A549 (cell line): ENCODE results near the gene MYH13. TPM values are rescaled to one million over a fixed set of nuclear protein-coding genes. Genes with fewer than 3 reads are reported as not detected.

Experiments used
- ATAC-seq, 2 experiments: fragments of 200-7000 bp in 1 of 2; fragments of >200 bp in 1 of 2; cut with Nextera tagmentation in 1 of 2; cut with Tn5 transposase in 1 of 2; 3 replicates each; pipeline versions ENCODE4 v1.8.0 to v1.9.1; 2018 to 2020; ENCODE audit warnings: mild to moderate bottlenecking in 1 of 2, moderate library complexity in 1 of 2
- CTCF ChIA-PET: fragments of 300-600 bp; sonication (Branson Sonifier 250); formaldehyde crosslinking; extraction: SDS; loops from one replicate; lab custom pipeline; 2021; ENCODE audit warnings: antibody characterized with exemption, inconsistent platforms; lab: Yijun Ruan, JAX
- POLR2A ChIA-PET: fragments of 350-600 bp; formaldehyde crosslinking; extraction: SDS; loops from one replicate; lab custom pipeline; 2021; ENCODE audit warnings: antibody characterized with exemption, inconsistent platforms; lab: Yijun Ruan, JAX
- DNase-seq, 2 experiments: peaks; one replicate each; pipeline versions ENCODE4 v3.0.0 to v3.0.0-alpha.2; 2011 to 2016; ENCODE audit warnings: low read depth in 1 of 2, low spot score in 1 of 2
- FAIRE-seq: peaks from 2 replicates; lab custom pipeline; 2011; peaks lifted over from hg19 to GRCh38; lab: Jason Lieb, UNC
- H3K27ac ChIP-seq, 2 experiments: fragments of >200 bp; sonication (Bioruptor Twin); formaldehyde crosslinking; 3 replicates each; pipeline ENCODE4 v1.5.1; 2016 to 2017
- H3K4me1 ChIP-seq: fragments of >200 bp; sonication (Bioruptor Twin); formaldehyde crosslinking; 3 replicates; pipeline ENCODE4 v1.6.1; 2016
- H3K4me2 ChIP-seq: fragments of >200 bp; sonication (Bioruptor Twin); formaldehyde crosslinking; 3 replicates; pipeline ENCODE4 v1.6.1; 2016
- H3K4me3 ChIP-seq: fragments of >200 bp; sonication (Bioruptor Twin); formaldehyde crosslinking; 3 replicates; pipeline ENCODE4 v1.5.1; 2016
- H3K9me3 ChIP-seq: fragments of >200 bp; sonication (Bioruptor Twin); formaldehyde crosslinking; 3 replicates; pipeline ENCODE4 v1.6.1; 2016
- BHLHE40 ChIP-seq: IDR thresholded peaks from 2 replicates; pipeline ENCODE4 v1.6.1; 2012; ENCODE audit warnings: low read depth, low read length, inconsistent platforms
- CEBPB ChIP-seq, 2 experiments: fragments of >200 bp in 1 of 2; sonication (Bioruptor Twin) in 1 of 2; formaldehyde crosslinking in 1 of 2; IDR thresholded peaks; 2 replicates each; pipeline ENCODE4 v1.6.1; 2012 to 2016
- EHF ChIP-seq: fragments of 250-450 bp; sonication (Bioruptor Pico); IDR thresholded peaks from 2 replicates; pipeline ENCODE4 v1.5.0; 2020; ENCODE audit warnings: mild to moderate bottlenecking
- ESRRA ChIP-seq: fragments of 150-350 bp; IDR thresholded peaks from 2 replicates; pipeline ENCODE4 v1.6.1; 2014; ENCODE audit warnings: mild to moderate bottlenecking, low read length, borderline replicate concordance
- FOSB ChIP-seq: fragments of 250-450 bp; sonication (Bioruptor Pico); IDR thresholded peaks from 2 replicates; pipeline ENCODE4 v1.5.0; 2020; ENCODE audit warnings: mild to moderate bottlenecking, moderate library complexity
- FOSL2 ChIP-seq, 2 experiments: fragments of 450-650 bp in 1 of 2; fragments of >200 bp in 1 of 2; sonication (Bioruptor Twin) in 1 of 2; formaldehyde crosslinking; IDR thresholded peaks; 2 replicates each; pipeline versions ENCODE4 v1.5.0 to v1.6.1; 2016 to 2020; ENCODE audit warnings: mild to moderate bottlenecking in 1 of 2, moderate library complexity in 1 of 2
- GATA3 ChIP-seq: IDR thresholded peaks from 2 replicates; pipeline ENCODE4 v1.6.1; 2012; ENCODE audit warnings: borderline replicate concordance
- HOXA7 ChIP-seq: fragments of 250-450 bp; sonication (Bioruptor Pico); IDR thresholded peaks from 2 replicates; pipeline ENCODE4 v1.5.0; 2020; ENCODE audit warnings: mild to moderate bottlenecking, moderate library complexity
- HOXB13 ChIP-seq: fragments of 250-450 bp; sonication (Bioruptor Pico); IDR thresholded peaks from 2 replicates; pipeline ENCODE4 v1.5.0; 2020; ENCODE audit warnings: low read depth, mild to moderate bottlenecking, moderate library complexity
- KDM1A ChIP-seq: fragments of 200-600 bp; sonication (generic); IDR thresholded peaks from 2 replicates; pipeline ENCODE4 v1.6.1; 2016; ENCODE audit warnings: low read depth, mild to moderate bottlenecking
- MAZ ChIP-seq: fragments of 150-350 bp; IDR thresholded peaks from 2 replicates; pipeline ENCODE4 v1.6.1; 2014; ENCODE audit warnings: antibody characterized with exemption, low read depth, low read length, borderline replicate concordance
- NPAS2 ChIP-seq: fragments of 250-450 bp; sonication (Bioruptor Pico); IDR thresholded peaks from 2 replicates; pipeline ENCODE4 v1.8.0; 2022; ENCODE audit warnings: mild to moderate bottlenecking, moderate library complexity, borderline replicate concordance
- POLR2AphosphoS2 ChIP-seq: conservative IDR thresholded peaks from 2 replicates; pipeline ENCODE4 v1.6.1; 2012; ENCODE audit warnings: low read length, improper control_type of control experiment, inconsistent platforms
- RAD21 ChIP-seq, 2 experiments: fragments of >200 bp in 1 of 2; sonication (Bioruptor Twin) in 1 of 2; formaldehyde crosslinking in 1 of 2; IDR thresholded peaks in 1 of 2; conservative IDR thresholded peaks in 1 of 2; 2 replicates in 1 of 2; 3 replicates in 1 of 2; pipeline ENCODE4 v1.6.1; 2012 to 2018; ENCODE audit warnings: inconsistent platforms in 1 of 2
- RARB ChIP-seq: fragments of 250-450 bp; sonication (Bioruptor Pico); IDR thresholded peaks from 2 replicates; pipeline ENCODE4 v1.8.0; 2021; ENCODE audit warnings: mild to moderate bottlenecking, moderate library complexity
- RCOR1 ChIP-seq: fragments of 150-350 bp; IDR thresholded peaks from 2 replicates; pipeline ENCODE4 v1.6.1; 2014; ENCODE audit warnings: antibody characterized with exemption, low read length, low read depth
- RFX5 ChIP-seq: fragments of 450-650 bp; IDR thresholded peaks from 2 replicates; pipeline ENCODE4 v1.7.1; 2014; ENCODE audit warnings: antibody characterized with exemption, mild to moderate bottlenecking, moderate library complexity
- RNF2 ChIP-seq: fragments of 200-600 bp; sonication (generic); IDR thresholded peaks from 2 replicates; pipeline ENCODE4 v1.6.1; 2016; ENCODE audit warnings: low read depth, mild to moderate bottlenecking, antibody characterized with exemption, moderate library complexity, borderline replicate concordance
- SMC3 ChIP-seq: fragments of >200 bp; sonication (Bioruptor Twin); formaldehyde crosslinking; IDR thresholded peaks from 3 replicates; pipeline ENCODE4 v1.6.1; 2018; ENCODE audit warnings: inconsistent platforms
- SREBF2 ChIP-seq: fragments of 450-650 bp; IDR thresholded peaks from 2 replicates; pipeline ENCODE4 v1.6.1; 2014; ENCODE audit warnings: mild to moderate bottlenecking, moderate library complexity
- TFCP2L1 ChIP-seq: fragments of 250-450 bp; sonication (Bioruptor Pico); IDR thresholded peaks from 2 replicates; pipeline ENCODE4 v1.5.0; 2021; ENCODE audit warnings: mild to moderate bottlenecking
- ZC3H11A ChIP-seq: fragments of 450-650 bp; IDR thresholded peaks from 2 replicates; pipeline ENCODE4 v1.6.1; 2014; ENCODE audit warnings: antibody characterized with exemption, mild to moderate bottlenecking
- ZFP36 ChIP-seq: fragments of 450-650 bp; IDR thresholded peaks from 2 replicates; pipeline ENCODE4 v1.6.1; 2014; ENCODE audit warnings: borderline replicate concordance; ENCODE audit not compliant: partially characterized antibody
- WGBS: methylation state at CpG from one replicate; pipeline ENCODE4 v1.1.6; 2017; ENCODE audit errors: missing lambda C conversion rate; 5-methylcytosine and 5-hydroxymethylcytosine counted together
- polyA plus RNA-seq, 4 experiments: library from polyadenylated mRNA; depleted of rRNA in 3 of 4; stranded (reverse); fragments of >200 nt; fragmentation: RNase III in 1 of 4; extraction: RNeasy Plus Mini Kit Qiagen cat#74134 plus additional on column Dnase treatment in 1 of 4; gene quantifications; 2 replicates in 3 of 4; 3 replicates in 1 of 4; pipeline ENCODE4 v1.2.3, GENCODE V29; 2011 to 2017
- TF ChIP-seq, protein P1 (sequence below): fragments of >200 bp; sonication (Bioruptor Twin); formaldehyde crosslinking; IDR thresholded peaks from 2 replicates; pipeline ENCODE4 v1.6.1; 2016
- TF ChIP-seq, protein P2 (sequence below): fragments of 150-350 bp; IDR thresholded peaks from 2 replicates; pipeline ENCODE4 v1.6.1; 2014; ENCODE audit warnings: low read depth, mild to moderate bottlenecking, low read length
- TF ChIP-seq, protein P3 (sequence below): fragments of >200 bp; sonication (Bioruptor Twin); formaldehyde crosslinking; IDR thresholded peaks from 3 replicates; pipeline ENCODE4 v1.5.1; 2016
- TF ChIP-seq, protein P4 (sequence below): IDR thresholded peaks from 2 replicates; pipeline ENCODE4 v1.6.1; 2012

MYH13 gene
- polyA plus RNA-seq, 2 of the 4 experiments (the other 2 are of a cell fraction), result not detected

DNA sequence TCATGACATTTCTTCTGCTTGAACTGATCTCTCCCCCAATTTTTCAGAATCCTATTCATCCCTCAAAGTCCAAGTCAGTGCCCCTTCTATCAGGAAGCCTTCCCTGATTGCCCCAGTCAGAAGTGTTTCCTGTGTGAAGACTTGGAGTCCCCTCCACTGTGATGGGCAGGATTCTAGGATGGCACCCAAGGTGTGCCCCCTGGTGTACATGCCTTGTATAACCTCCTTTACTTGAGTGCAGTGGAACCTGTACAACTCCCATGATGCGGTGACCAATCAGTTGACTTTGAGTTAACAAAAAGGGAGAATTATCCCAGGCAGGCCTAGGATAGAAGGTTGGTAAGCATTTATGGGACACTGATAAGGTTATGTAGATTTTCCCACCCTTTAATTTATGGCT, 23.4 kb downstream of the MYH13 start:
- Histone ChIP-seq H3K4me1 (no peaks in the 10 kb centered on the region), H3K4me2 (no peak overlapping the region)
- POLR2A ChIA-PET, result no interaction called here
- DNase-seq, result peak in 1 of 2 experiments; percentile 27
- TF ChIP-seq, protein P1, sequence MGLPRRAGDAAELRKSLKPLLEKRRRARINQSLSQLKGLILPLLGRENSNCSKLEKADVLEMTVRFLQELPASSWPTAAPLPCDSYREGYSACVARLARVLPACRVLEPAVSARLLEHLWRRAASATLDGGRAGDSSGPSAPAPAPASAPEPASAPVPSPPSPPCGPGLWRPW, result no peak
- TF ChIP-seq ESRRA (no peak), CEBPB (IDR thresholded peaks at IDR 0.05) (no peak), RCOR1 (no peak), SMC3 (no peak), EHF (CRISPR knock-in tag) (no peak), TFCP2L1 (CRISPR knock-in tag) (no peak), SREBF2 (no peak), RAD21 (conservative IDR thresholded peaks at IDR 0.05 in 1 of 2, IDR thresholded peaks at IDR 0.05 in 1 of 2) (no peak), BHLHE40 (no peak), HOXB13 (CRISPR knock-in tag) (no peak), ZFP36 (no peak), RARB (no peak)
- TF ChIP-seq, protein P2, sequence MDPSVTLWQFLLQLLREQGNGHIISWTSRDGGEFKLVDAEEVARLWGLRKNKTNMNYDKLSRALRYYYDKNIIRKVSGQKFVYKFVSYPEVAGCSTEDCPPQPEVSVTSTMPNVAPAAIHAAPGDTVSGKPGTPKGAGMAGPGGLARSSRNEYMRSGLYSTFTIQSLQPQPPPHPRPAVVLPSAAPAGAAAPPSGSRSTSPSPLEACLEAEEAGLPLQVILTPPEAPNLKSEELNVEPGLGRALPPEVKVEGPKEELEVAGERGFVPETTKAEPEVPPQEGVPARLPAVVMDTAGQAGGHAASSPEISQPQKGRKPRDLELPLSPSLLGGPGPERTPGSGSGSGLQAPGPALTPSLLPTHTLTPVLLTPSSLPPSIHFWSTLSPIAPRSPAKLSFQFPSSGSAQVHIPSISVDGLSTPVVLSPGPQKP, result no peak
- TF ChIP-seq, protein P3, sequence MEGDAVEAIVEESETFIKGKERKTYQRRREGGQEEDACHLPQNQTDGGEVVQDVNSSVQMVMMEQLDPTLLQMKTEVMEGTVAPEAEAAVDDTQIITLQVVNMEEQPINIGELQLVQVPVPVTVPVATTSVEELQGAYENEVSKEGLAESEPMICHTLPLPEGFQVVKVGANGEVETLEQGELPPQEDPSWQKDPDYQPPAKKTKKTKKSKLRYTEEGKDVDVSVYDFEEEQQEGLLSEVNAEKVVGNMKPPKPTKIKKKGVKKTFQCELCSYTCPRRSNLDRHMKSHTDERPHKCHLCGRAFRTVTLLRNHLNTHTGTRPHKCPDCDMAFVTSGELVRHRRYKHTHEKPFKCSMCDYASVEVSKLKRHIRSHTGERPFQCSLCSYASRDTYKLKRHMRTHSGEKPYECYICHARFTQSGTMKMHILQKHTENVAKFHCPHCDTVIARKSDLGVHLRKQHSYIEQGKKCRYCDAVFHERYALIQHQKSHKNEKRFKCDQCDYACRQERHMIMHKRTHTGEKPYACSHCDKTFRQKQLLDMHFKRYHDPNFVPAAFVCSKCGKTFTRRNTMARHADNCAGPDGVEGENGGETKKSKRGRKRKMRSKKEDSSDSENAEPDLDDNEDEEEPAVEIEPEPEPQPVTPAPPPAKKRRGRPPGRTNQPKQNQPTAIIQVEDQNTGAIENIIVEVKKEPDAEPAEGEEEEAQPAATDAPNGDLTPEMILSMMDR, result no peak
- TF ChIP-seq, all 56 proteins: peak for 0
- Histone ChIP-seq H3K4me3 (no peak overlapping the region), H3K9me3 (no peaks in the 10 kb centered on the region), H3K27ac (no peak overlapping the region)
- ATAC-seq (peak; percentile 56 to 63; a peak in 4 of 6 replicates), FAIRE-seq (no peak)
- CTCF ChIA-PET, result interaction anchor here (1.1 to 1.7 kb wide), 3 partner anchors 21 to 269 kb away, joined by 3 to 7 read pairs (median 6); no protein-coding TSS in a partner anchor
- 50% methylated on average over 1 of the region's 1 CpG for WGBS

DNA sequence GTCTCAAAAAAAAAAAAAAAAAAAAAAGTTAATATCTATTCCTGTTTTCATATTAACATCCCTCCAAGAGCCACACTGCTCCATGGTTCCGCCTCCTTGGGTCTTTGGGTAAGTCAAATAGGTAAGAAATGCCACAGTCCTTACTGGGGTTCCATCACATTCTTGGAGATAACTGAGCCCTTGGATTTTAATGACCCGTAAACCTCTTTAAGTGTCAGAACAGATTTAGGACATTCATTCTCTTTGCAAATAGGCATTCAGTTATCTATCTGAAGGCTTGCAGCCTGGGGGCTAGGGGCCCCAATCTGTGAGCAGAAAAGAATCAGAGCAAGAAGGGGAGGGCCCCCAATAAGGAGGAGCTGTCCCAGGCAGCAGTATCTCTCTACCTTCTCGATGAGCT, 28.0 kb downstream of the MYH13 start:
- H3K4me2 ChIP-seq, result no peak overlapping the region
- no peak overlapping the region for H3K4me3 ChIP-seq
- TF ChIP-seq POLR2AphosphoS2 (no peak), HOXA7 (CRISPR knock-in tag) (no peak), RNF2 (no peak), RCOR1 (no peak), ESRRA (no peak), MAZ (no peak), CEBPB (IDR thresholded peaks at IDR 0.05) (no peak), EHF (CRISPR knock-in tag) (no peak), ZC3H11A (no peak)
- ChIA-PET POLR2A (no interaction called here), CTCF (interaction anchor here (1.0 to 1.3 kb wide), 2 partner anchors 11 to 17 kb away, joined by 6 read pairs; no protein-coding TSS in a partner anchor)
- FAIRE-seq (no peak), DNase-seq (no peak), ATAC-seq (no peak)
- no peaks in the 10 kb centered on the region for H3K9me3 ChIP-seq
- no peak overlapping the region for H3K27ac ChIP-seq
- no peaks in the 10 kb centered on the region for H3K4me1 ChIP-seq
- WGBS, result 34% methylated on average over 3 of the region's 3 CpGs

DNA sequence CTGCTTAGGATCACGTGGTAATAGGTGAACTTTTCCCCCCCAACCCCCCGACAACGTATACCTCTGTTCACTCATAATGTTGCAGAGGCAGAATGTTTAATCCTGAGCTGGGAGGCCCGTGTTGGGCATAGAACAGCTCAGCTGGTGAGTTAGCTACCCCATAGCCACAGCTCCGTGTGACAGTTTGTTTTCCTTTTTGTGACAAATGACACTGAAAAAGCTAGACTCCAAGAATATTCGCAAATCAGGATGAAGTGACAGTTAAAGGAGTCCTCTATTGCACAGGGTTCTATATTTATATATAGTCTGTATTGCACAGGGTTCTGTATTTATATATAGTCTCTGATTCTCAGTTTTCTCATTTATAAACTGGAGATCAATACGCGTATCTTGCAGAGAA, 33.8 kb downstream of the MYH13 start:
- FAIRE-seq, result no peak
- 40% methylated on average over 8 of the region's 8 CpGs for WGBS
- no peaks in the 10 kb centered on the region for H3K9me3 ChIP-seq
- no peak overlapping the region for H3K4me2 ChIP-seq
- CTCF ChIA-PET, result interaction anchor here (0.6 to 29.1 kb wide), 3 partner anchors 11 to 297 kb away, joined by 4 to 614 read pairs (median 38); no protein-coding TSS in a partner anchor
- no peak overlapping the region for H3K4me3 ChIP-seq
- no peak for DNase-seq
- no peaks in the 10 kb centered on the region for H3K4me1 ChIP-seq
- no peak overlapping the region for H3K27ac ChIP-seq
- POLR2A ChIA-PET, result no interaction called here
- ATAC-seq, result no peak
- TF ChIP-seq GATA3 (no peak), RFX5 (no peak), ZC3H11A (no peak), KDM1A (no peak), FOSL2 (IDR thresholded peaks at IDR 0.05) (no peak), FOSL2 (CRISPR knock-in tag; IDR thresholded peaks at IDR 0.05) (no peak), NPAS2 (no peak), FOSB (CRISPR knock-in tag) (no peak), RARB (no peak)
- TF ChIP-seq, protein P1, result no peak
- TF ChIP-seq, protein P4, sequence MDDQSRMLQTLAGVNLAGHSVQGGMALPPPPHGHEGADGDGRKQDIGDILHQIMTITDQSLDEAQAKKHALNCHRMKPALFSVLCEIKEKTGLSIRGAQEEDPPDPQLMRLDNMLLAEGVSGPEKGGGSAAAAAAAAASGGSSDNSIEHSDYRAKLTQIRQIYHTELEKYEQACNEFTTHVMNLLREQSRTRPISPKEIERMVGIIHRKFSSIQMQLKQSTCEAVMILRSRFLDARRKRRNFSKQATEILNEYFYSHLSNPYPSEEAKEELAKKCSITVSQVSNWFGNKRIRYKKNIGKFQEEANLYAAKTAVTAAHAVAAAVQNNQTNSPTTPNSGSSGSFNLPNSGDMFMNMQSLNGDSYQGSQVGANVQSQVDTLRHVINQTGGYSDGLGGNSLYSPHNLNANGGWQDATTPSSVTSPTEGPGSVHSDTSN, result no peak
